ENCODE results near the gene PAPSS1.
"Not testable (repeated sequence)": the region's sequence is repeated elsewhere in the genome, so short reads cannot be mapped to it uniquely, and the experiment has no call there.

The PAPSS1 gene

DNA sequence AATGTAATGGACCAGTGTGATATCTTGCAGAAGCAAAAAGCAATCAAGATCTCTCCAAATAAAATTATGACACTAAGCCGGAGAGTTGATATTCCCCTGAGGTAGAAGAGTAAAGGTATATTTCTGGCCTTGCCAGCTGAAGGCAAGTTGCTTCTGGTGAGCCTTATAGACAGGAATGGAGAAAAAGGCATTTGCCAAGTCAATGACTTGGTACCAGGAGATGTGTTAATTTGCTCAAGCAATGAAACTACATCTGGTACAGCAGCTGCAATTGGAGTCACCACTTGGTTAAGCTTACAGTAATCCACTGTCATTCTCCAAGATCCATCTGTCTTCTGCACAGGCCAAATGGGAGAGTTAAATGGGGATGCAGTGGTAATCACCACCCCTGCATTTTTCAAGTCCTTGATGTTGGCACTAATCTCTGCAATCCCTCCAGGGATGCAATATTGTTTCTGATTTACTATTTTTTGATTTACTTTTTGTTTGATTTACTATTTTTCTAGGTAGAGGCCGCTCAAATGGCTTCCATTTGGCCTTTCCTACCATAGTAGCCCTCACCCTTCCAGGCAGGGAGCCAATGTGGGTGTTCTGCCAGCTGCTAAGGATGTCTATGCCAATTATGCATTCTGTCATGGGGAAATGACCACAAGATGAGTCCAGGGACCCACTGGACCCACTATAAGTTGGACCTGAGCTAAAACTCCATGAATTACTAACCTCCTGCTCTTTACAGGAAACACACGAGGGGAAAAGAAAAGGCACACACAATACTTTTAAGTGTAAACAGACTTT lies 6.3 kb upstream of the PAPSS1 start:
- DNase-seq (ENCODE audit: low read depth in 2 of 2) = not testable (repeated sequence)

DNA sequence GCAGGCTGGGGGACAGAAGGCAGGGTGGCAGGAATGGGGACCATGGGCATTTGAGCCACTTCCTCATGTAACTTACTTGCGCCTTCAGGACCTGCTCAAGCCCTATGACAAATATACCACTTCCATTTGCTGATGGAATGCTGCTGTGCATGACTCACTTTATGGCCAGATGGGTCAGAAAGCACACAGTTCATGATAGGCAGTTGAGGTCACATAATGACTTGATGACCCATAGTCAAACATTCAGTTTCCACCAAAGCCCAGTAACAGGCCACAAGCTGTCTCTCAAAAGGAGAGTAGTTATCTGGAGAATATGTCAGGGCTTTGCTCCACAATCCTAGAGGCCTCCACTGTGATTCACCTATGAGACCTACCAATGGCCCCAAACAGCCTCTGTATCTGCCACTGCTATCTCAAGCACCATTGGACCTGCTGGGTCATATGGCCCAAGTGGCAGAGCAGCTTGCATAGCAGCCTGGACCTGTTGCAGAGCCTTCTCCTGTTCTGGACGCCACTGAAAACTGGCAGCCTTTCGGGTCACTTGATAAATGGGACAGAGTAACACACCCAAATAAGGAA lies 5.3 kb upstream of the PAPSS1 start:
- DNase-seq (ENCODE audit: low read depth in 2 of 2) = no peak

DNA sequence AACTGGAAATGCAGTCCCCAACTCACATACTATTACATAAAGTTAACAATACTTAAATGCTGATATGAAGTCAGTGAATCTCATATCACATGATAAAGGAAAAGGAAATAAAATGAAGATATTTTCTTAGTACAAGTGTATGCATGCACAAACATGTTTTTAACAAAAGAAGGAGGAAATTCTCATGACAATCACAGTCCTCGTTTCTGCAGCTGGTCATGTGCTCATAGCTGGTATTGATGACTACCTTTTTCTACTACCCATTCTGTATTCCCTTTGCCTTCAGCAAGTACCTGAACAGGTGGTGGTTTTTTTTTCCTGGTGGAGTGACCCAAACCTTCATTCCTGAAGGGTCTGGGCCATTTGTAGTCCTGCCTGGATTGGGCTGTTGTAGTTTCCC lies 3.3 kb upstream of the PAPSS1 start:
- not testable (repeated sequence) for DNase-seq (ENCODE audit: low read depth in 2 of 2)

DNA sequence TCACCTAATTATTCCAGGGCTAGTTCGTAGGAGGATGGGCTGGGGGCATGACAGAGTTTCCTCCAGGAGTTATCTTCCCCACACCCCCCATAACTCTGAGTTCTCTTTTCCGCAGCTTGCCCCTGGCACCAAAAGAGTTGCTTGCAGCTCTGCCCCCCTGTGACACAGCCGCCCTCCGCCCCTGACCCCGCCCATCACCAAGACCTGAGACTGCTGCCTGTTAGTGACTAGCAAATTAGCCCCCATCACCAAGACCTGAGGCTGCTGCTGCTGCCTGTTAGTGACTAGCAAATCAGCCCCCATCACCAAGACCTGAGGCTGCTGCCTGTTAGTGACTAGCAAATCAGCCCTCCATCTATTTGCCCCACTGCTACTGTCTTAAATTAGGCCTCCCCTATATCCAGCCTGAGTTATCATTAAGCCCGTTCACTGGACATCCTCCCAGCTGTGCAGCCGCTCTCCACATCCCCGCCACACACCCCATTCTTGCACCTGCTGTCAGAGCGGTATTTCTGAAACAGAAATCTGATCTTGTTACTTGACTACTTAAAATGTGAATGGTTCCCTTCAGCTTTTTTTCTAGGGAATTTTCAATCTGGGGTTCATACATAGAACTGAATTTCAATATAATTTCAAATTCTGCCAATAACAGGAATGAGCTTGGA lies 1.5 kb upstream of the PAPSS1 start:
- peak; percentile 20 to 29 for DNase-seq (ENCODE audit: low read depth in 2 of 2)

DNA sequence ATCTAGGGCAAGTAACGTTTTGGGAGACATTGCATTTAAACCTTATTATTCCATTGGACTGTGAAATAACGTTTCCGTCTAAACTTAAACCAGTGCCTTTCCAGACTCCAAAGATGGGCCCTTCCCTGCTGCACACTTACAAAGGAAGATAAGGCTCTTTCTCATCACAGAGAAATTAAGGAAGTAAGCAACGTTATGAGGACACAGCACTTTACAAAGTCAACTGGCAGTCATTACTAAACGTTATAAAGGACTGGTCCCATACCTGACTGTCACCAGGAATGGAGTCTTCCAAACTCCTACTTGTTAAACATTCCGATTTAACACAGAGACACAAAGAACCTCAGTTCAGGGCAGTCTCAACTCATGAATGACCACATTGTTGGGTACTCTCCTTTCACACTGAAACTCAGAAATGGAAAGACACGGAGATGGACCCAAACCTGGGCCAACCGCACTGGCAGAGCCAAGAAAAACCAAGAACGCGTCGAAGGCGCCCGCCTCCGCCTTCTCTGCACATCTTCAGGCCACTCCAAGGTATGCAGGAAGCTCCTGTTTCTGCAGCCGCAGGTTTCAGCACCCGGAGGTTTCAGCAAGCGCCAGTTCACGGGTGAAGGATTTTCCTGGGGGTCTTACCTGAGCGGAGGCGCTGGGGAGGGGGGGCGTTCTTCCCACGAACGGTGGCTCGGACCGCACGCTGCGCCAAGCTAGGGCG lies 670 bp downstream of the PAPSS1 start:
- peak in 1 of 2 donors; percentile 25 for DNase-seq (ENCODE audit: low read depth in 2 of 2)

DNA sequence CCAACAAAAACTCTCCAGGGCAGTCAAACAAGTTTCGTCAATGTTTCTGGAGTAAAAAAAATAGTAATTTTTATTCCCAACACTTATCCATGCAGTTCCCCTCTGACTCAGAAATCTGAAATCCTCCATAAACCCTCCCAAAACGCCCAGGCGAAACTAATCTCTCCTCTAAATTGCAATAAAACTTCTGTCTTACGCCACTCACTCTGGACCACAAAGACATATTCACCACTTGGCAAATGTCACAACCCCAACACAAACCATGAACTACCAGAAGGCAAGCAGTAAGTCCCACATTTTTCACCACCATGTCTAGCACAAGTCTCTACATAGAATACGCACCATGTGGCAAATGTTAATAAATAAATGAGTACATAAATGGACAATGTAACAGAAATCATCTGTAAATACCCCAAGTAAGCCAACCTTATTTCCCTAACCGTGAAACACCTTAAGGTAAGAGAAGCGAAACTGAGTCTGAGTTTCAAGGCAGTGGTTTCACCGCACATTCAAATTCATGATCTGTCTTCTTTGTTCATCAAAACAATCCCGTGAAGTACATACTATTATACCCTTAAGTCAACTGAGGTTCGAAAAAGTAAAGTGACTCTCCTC lies 1.6 kb downstream of the PAPSS1 start:
- no peak for DNase-seq (ENCODE audit: low read depth in 2 of 2)

DNA sequence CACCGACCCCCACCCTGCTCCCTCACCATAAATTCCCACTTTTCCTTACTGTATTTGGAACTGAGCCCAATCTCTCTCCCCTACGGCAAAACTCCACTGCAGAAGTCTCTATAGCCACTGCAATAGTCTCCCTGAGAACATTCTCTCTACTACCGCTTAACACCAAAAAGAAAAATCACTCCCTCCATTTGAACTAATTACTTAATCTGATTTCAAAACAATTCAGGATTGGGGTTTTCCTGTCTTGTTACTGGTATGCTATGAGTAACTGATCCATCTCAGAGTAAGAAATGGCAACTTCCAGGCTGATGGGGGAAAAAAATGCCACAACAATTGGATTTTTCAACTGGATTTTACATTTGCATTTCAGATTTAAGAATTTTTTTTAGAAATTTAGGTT lies 5.8 kb downstream of the PAPSS1 start:
- DNase-seq (ENCODE audit: low read depth in 2 of 2) = no peak

DNA sequence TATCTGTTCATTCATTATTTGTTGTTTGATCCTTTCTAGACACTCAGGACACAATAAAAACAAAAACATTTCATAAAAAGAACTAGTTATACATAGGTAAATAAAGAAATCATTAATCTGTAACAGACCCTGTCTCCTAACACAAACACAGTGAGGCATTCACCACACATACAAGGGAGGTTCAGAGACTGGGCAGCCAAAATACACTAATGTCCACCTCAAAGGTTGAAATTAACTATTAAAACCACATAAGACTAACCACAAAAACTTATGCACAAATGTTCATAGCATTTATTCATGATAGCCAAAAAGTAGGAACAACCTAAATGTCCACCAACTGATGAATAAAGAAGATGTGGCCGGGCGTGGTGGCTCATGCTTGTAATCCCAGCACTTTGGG lies 7.8 kb downstream of the PAPSS1 start:
- DNase-seq (ENCODE audit: low read depth in 2 of 2) = no peak

DNA sequence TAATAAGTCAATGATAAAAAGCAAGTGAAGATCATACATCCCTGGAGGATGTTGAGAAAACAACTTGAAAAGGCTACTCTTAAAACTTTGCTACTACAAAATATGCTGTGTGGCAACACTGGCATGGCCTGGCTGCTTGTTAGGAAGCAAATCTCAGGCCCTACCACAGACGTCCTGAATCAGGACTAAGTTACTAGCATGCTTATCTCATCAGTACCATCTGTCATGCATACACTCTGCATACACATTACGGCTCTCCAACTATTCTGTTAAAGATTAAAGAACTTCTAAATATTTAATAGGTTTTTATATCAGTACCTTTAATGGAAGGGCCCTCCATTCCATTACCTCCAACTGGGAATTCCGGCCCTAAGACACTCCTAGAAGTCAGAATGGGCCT lies 8.2 kb downstream of the PAPSS1 start:
- no peak for DNase-seq (ENCODE audit: low read depth in 2 of 2)

DNA sequence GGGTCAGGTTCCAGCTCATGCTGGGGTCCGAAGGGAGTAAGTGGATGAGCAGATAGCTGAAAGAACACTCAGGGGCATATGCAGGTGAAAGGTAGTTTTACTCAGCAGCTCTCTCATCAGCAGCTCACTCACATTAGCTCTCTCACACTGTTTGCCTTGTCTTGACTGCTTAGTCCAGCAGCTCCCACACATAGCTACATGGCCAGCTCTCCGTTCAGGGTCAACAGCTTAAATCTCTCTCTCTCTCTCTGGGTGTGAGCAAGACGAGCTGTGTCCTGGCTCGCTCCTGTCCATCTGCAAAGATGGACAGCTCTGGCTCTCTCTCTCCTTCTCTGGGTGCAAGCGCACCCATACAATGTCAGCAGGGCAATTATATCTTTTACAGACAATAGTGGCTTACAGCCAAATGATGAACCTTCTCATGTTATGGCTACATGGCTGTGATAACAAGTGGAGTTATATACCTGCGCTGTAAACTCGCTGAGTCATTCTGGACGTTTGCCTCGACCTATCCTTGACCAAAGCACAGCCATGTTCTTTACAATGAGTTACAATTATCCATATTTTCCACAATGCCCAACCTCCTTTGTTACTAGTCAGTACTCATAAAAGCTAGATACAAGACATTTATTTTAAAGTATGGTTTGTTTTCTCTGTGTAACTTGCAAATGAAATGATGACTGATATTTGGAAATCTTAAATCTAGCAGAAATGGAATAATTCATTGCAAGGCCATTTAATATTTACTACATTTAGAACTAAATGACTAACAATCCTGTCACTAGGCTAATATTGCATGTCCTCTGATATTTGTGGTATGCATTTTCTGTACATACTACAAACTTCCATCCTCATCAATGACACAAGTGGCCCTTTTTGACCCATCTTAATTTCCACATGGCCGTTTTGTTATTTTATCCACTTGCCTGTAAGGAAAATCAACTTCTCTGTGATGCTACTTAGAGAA lies 9.3 kb downstream of the PAPSS1 start:
- DNase-seq (ENCODE audit: low read depth in 2 of 2) = no peak

DNA sequence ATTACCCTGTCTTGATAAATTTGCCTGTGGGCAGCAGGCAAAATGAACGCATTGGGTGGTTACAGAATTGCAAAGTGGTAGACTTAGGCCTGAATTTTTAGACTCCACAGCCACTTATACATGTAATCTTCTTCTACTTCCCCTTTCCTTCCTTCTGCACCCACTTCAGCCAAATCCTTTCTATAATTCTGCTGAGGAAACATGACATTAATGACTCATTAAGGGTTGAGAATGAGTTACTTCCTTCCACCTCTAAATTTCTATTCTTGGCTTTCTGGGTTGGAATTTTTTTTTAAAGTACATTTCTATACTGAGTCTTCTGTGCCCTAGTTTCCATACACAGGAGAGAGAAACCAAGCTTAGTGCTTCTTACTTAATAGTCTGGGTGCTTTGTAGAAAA lies 10.1 kb downstream of the PAPSS1 start:
- DNase-seq (ENCODE audit: low read depth in 2 of 2) = no peak

DNA sequence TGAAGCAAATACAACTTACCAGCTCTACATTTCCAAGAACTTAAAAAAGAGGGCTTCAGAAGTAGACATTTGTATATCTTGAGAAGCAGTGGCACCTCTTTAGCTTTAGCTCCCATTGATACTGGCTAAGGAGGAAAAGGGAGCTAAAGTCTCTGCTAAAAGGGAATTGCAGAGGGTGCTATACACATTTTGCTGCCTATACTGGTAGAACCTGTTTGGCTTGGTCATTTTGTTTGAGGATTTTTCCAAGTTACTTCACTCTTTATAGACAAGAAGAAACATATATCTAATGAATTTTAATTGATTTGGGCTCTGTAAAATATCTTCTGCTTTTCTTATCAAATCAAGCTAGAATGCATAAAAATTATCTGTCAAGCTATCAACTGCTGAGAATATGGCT lies 11.8 kb downstream of the PAPSS1 start:
- DNase-seq (ENCODE audit: low read depth in 2 of 2) = no peak

DNA sequence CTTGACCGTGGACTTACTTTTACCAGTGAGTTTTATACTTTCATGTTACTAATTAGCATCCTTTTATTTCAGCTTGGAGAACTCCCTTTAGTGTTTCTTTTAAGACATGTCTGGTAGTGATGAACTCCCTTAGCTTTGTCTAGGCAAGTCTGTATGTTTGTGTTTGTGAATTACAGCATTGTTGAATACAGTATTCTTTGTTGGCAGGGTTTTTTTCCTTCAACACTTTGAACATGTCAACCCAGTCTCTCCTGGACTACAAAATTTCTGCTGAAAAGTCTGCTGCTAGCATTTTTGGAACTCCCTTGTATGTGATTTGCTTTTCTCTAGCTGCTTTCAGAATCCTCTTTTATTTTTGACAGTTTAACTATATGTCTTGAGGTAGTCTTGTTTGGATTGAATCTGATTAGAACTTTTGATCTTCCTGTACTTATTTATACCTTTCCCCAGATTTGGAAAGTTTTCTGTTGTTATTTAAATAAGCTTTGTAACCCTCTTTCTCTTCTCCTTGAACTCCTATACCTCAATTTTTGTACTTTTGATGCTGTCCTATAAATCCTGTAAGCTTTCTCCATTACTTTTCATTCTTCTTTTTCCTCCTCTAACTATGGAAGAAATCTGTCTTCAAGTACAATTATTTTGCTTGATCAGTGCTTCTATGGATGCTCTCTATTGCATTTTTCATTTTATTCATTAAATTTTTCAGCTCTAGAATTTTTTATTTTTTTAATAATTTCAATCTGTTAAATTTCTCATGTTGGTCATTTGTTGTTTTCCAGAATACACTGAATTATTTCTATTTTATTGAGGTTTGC lies 14.1 kb downstream of the PAPSS1 start:
- DNase-seq (ENCODE audit: low read depth in 2 of 2) = no peak

DNA sequence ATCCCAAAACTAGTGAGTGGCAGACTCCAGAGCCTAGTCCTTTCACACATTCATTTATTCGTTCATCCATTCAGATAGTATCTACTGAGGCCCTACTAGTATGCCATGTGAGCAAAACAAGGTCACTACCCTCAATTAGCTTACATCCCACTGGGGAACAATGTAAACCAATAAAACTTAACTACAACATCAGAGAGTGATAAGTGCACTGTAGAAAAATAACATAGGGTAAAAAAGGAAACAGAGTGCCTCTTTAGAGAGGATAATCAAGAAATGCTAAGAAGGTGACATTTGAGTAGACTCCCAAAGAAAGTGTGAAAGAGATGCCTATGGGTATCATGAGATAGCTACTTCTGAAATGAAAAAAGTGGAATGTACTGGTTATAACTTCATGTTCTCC lies 18.5 kb downstream of the PAPSS1 start:
- DNase-seq (ENCODE audit: low read depth in 2 of 2) = no peak

DNA sequence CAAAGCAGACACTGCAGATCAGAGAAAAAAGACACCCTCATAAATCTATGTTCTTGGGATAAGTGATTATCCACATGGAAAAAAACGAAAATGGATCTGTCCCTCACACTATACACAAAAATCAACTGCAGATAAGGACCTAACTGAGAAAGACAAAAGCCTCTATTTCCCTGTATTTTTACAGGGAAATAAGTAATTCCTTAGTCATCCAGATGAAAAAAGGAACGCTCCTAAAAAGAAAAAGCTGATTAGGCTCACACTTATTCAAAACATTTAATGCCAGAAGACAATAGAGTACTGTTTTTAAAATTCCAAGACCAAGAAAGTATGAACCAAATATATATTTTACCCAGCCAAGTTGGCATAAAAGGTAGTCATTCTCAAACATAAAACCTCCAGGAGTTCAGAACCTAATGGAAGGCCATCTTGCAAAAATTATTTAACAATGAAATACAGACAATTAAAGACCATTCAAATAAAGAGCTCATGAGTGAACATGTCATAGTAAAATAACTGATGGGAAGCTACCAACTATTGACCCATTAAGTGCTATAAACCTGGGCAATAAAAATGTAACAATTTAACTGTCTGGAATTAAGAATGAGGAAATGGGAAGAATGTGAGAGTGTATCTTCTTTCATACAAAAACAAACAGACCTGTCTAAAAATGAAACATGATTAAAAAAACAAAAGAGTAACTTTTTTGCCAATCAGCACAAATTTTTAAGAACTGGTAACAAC lies 20.4 kb downstream of the PAPSS1 start:
- no peak for DNase-seq (ENCODE audit: low read depth in 2 of 2)

DNA sequence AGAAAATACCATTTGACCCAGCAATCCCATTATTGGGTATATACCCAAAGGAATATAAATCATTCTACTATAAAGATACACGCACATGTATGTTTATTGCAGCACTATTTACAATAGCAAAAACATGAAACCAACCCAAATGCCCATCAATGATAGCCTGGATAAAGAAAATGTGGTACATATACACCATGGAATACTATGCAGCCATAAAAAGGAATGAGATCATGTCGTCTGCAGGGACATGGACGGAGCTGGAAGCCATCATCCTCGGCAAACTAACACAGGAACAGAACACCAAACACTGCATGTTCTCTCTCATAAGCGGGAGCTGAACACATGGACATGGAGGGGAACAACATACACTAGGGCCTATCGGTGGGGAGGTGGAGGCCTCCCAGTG lies 23.8 kb downstream of the PAPSS1 start:
- DNase-seq (ENCODE audit: low read depth in 2 of 2) = not testable (repeated sequence)

DNA sequence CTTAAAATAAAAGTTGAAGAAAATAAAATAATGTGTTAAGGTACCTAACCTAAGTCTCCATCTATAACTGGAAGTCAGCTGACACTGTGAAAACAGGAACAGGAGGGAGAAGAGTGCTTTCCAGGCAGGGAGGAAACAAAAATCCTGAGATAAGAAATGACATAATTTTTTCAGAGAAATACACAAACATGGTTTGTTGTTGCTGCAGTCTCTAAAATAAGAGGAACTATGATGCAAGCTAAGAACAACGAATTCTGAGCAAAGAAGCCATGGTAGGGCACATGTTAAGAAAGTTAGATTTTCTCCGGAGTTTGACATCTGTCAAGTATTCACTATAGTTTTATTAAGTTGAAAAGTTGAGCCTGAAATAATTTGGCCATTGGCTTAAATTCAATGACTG lies 26.9 kb downstream of the PAPSS1 start:
- DNase-seq (ENCODE audit: low read depth in 2 of 2) = no peak

DNA sequence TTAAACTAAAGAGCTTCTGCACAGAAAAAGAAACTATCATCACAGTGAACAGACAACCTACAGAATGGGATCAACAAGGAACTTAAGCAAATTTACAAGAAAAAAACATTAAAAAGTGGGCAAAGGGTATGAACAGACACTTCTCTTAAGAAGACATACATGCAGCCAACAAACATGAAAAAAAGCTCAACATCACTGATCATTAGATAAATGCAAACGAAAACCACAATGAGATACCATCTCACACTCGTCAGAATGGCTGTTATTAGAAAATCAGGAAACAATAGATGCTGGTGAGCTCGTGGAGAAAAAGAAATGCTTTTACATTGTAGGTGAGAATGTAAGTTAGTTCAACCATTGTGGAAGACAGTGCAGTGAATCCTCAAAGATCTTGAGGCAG lies 27.8 kb downstream of the PAPSS1 start:
- DNase-seq (ENCODE audit: low read depth in 2 of 2) = no peak

DNA sequence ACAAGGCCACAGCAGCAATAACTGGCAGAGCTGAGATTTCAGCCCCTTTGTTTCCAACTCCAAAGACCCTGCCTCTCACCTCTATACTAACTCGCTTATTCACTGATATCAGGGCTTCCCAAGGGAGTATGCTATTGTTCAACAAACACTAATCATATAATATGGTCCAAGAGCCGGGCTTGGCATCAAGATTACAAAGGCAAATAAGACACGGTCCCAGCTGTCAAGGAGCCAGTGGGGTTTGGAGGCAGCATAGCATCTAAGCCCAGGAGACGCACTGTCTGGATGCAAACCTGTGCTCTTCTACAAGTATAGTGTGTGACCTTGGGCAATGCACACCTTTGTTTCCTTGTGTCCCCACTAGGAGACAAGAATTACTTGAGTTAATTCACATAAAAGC lies 28.7 kb downstream of the PAPSS1 start:
- no peak for DNase-seq (ENCODE audit: low read depth in 2 of 2)

Data from activated CD4-positive, alpha-beta T cell treated with anti-CD3 and anti-CD28 coated beads for 24 hours (primary cell).